Trophoblast cell (in vitro differentiated cells and primary cell): ENCODE results near the gene KCNH8.

Experiments
- DNase-seq, 2 donors: peaks; one replicate each; pipeline ENCODE4 v3.0.0-alpha.2; 2016
- H2AFZ ChIP-seq: 2 replicates; pipeline ENCODE4 v1.6.1; 2013; ENCODE audit warnings: low read length, moderate library complexity, mild to moderate bottlenecking; ENCODE audit not compliant: insufficient read depth, poor library complexity
- H2AK5ac ChIP-seq: 2 replicates; pipeline ENCODE4 v1.6.1; 2013; ENCODE audit warnings: mild to moderate bottlenecking, low read length
- H2BK120ac ChIP-seq: 2 replicates; pipeline ENCODE4 v1.6.1; 2013; ENCODE audit warnings: low read length, mild to moderate bottlenecking, moderate library complexity; ENCODE audit not compliant: insufficient read depth, poor library complexity
- H2BK12ac ChIP-seq: 2 replicates; pipeline ENCODE4 v1.6.1; 2013; ENCODE audit warnings: mild to moderate bottlenecking, low read length, moderate library complexity
- H2BK5ac ChIP-seq: 2 replicates; pipeline ENCODE4 v1.6.1; 2013; ENCODE audit warnings: low read length, low read depth, moderate library complexity, mild to moderate bottlenecking; ENCODE audit not compliant: poor library complexity
- H3K14ac ChIP-seq: 2 replicates; pipeline ENCODE4 v1.6.1; 2013; ENCODE audit warnings: mild to moderate bottlenecking, low read length
- H3K18ac ChIP-seq: 2 replicates; pipeline ENCODE4 v1.6.1; 2013; ENCODE audit warnings: mild to moderate bottlenecking, low read length
- H3K23ac ChIP-seq: 2 replicates; pipeline ENCODE4 v1.6.1; 2013; ENCODE audit warnings: low read length
- H3K27ac ChIP-seq: 2 replicates; pipeline ENCODE4 v1.5.1; 2013; ENCODE audit warnings: low read depth, mild to moderate bottlenecking, inconsistent platforms, low read length, moderate library complexity
- H3K27me3 ChIP-seq: 2 replicates; pipeline ENCODE4 v1.6.1; 2013; ENCODE audit warnings: inconsistent platforms, mild to moderate bottlenecking, low read length, moderate library complexity; ENCODE audit not compliant: insufficient read depth
- H3K36me3 ChIP-seq, 2 experiments: 1 replicate in 1 of 2; 2 replicates in 1 of 2; pipeline ENCODE4 v1.6.1; 2013; ENCODE audit warnings: low read length in 2 of 2, mild to moderate bottlenecking in 2 of 2, moderate library complexity in 1 of 2; ENCODE audit not compliant: insufficient read depth in 2 of 2, control insufficient read depth in 1 of 2
- H3K4ac ChIP-seq: 2 replicates; pipeline ENCODE4 v1.6.1; 2013; ENCODE audit warnings: low read depth, mild to moderate bottlenecking, low read length, moderate library complexity
- H3K4me1 ChIP-seq, 2 experiments: 1 replicate in 1 of 2; 2 replicates in 1 of 2; pipeline ENCODE4 v1.6.1; 2013; ENCODE audit warnings: low read length in 2 of 2, mild to moderate bottlenecking in 2 of 2, moderate library complexity in 1 of 2; ENCODE audit not compliant: insufficient read depth in 2 of 2, control insufficient read depth in 1 of 2
- H3K4me2 ChIP-seq: 2 replicates; pipeline ENCODE4 v1.6.1; 2013; ENCODE audit warnings: inconsistent platforms, mild to moderate bottlenecking, low read length, moderate library complexity
- H3K4me3 ChIP-seq: 2 replicates; pipeline ENCODE4 v1.5.1; 2013; ENCODE audit warnings: mild to moderate bottlenecking, low read depth, low read length, inconsistent platforms
- H3K79me1 ChIP-seq: one replicate; pipeline ENCODE4 v1.6.1; 2013; ENCODE audit warnings: low read length
- H3K79me2 ChIP-seq: 2 replicates; pipeline ENCODE4 v1.6.1; 2013; ENCODE audit warnings: low read length, mild to moderate bottlenecking; ENCODE audit not compliant: control insufficient read depth, insufficient read depth, poor library complexity
- H3K9ac ChIP-seq: 2 replicates; pipeline ENCODE4 v1.6.1; 2013; ENCODE audit warnings: mild to moderate bottlenecking, low read length
- H3K9me3 ChIP-seq: 2 replicates; pipeline ENCODE4 v1.6.1; 2013; ENCODE audit warnings: low read depth, mild to moderate bottlenecking, control low read depth, inconsistent platforms, low read length; ENCODE audit not compliant: insufficient read depth
- H4K12ac ChIP-seq: 2 replicates; pipeline ENCODE4 v1.6.1; 2013; ENCODE audit warnings: low read depth, mild to moderate bottlenecking, low read length, moderate library complexity
- H4K8ac ChIP-seq: 2 replicates; pipeline ENCODE4 v1.6.1; 2013; ENCODE audit warnings: low read depth, mild to moderate bottlenecking, low read length, moderate library complexity
- H4K91ac ChIP-seq: one replicate; pipeline ENCODE4 v1.6.1; 2013; ENCODE audit warnings: low read depth, mild to moderate bottlenecking, low read length, moderate library complexity
- WGBS: extraction: QIAGEN DNeasy Blood & Tissue Kit; methylation state at CpG from one replicate; pipeline ENCODE4 v1.1.7; 2013; ENCODE audit warnings: missing lambda C conversion rate; ENCODE audit not compliant: insufficient read length, insufficient coverage; ENCODE audit errors: extremely low coverage; 5-methylcytosine and 5-hydroxymethylcytosine counted together

The KCNH8 gene

GRCh38 chr3:19254189-19254588, 105.9 kb downstream of the KCNH8 start:
- Histone ChIP-seq H3K36me3 (no peaks in the 10 kb centered on the region), H3K18ac (no peak overlapping the region), H2BK5ac (no peak overlapping the region), H3K4me3 (no peak overlapping the region), H2BK12ac (no peak overlapping the region), H3K4me2 (no peak overlapping the region), H3K27me3 (no peaks in the 10 kb centered on the region), H3K27ac (no peak overlapping the region), H3K23ac (no peak overlapping the region), H2AFZ (no peak overlapping the region), H3K4me1 (no peaks in the 10 kb centered on the region), H3K14ac (no peak overlapping the region), H3K9ac (no peak overlapping the region), H3K79me2 (no peaks in the 10 kb centered on the region), H3K4ac (no peak overlapping the region), H2BK120ac (no peak overlapping the region), H4K8ac (no peak overlapping the region), H2AK5ac (no peak overlapping the region), H4K12ac (no peak overlapping the region), H3K79me1 (no peaks in the 10 kb centered on the region), H4K91ac (no peak overlapping the region), H3K9me3 (no peaks in the 10 kb centered on the region)
- WGBS: no CpG with 5 or more reads among the region's 2 CpGs
- DNase-seq: no peak

- no peak overlapping the region for H2BK120ac ChIP-seq
- no peak overlapping the region for H4K91ac ChIP-seq
- H3K23ac ChIP-seq: no peak overlapping the region
- H4K8ac ChIP-seq: no peak overlapping the region
- no peak overlapping the region for H2AK5ac ChIP-seq
- H3K9me3 ChIP-seq: no peaks in the 10 kb centered on the region
- H2BK12ac ChIP-seq: no peak overlapping the region
- no peaks in the 10 kb centered on the region for H3K79me1 ChIP-seq
- H4K12ac ChIP-seq: no peak overlapping the region
- no CpG with 5 or more reads among the region's 5 CpGs for WGBS
- H3K27me3 ChIP-seq: no peaks in the 10 kb centered on the region
- DNase-seq: no peak
- H2AFZ ChIP-seq: no peak overlapping the region
- no peak overlapping the region for H3K18ac ChIP-seq
- H3K4me2 ChIP-seq: no peak overlapping the region
- H3K79me2 ChIP-seq: no peaks in the 10 kb centered on the region
- H3K4ac ChIP-seq: no peak overlapping the region
- H3K4me3 ChIP-seq: no peak overlapping the region
- no peak overlapping the region for H2BK5ac ChIP-seq
- no peaks in the 10 kb centered on the region for H3K4me1 ChIP-seq
- no peak overlapping the region for H3K27ac ChIP-seq
- H3K36me3 ChIP-seq: no peaks in the 10 kb centered on the region
- no peak overlapping the region for H3K9ac ChIP-seq
- H3K14ac ChIP-seq: no peak overlapping the region
Measured at GRCh38 chr3:19254784-19255338, 106.6 kb downstream of the KCNH8 start.

GRCh38 chr3:19256313-19256712, 108.0 kb downstream of the KCNH8 start:
- Histone ChIP-seq H3K9ac (no peak overlapping the region), H3K4me1 (no peaks in the 10 kb centered on the region), H3K9me3 (no peaks in the 10 kb centered on the region), H3K18ac (no peak overlapping the region), H3K4ac (no peak overlapping the region), H4K8ac (no peak overlapping the region), H3K36me3 (no peaks in the 10 kb centered on the region), H4K12ac (no peak overlapping the region), H3K79me1 (no peaks in the 10 kb centered on the region), H4K91ac (no peak overlapping the region), H2BK12ac (no peak overlapping the region), H3K27me3 (no peaks in the 10 kb centered on the region), H3K79me2 (no peaks in the 10 kb centered on the region), H2BK120ac (no peak overlapping the region), H2AFZ (no peak overlapping the region), H3K4me3 (no peak overlapping the region), H3K14ac (no peak overlapping the region), H2BK5ac (no peak overlapping the region), H2AK5ac (no peak overlapping the region), H3K4me2 (no peak overlapping the region), H3K23ac (no peak overlapping the region), H3K27ac (no peak overlapping the region)
- no CpG with 5 or more reads among the region's 5 CpGs for WGBS
- no peak for DNase-seq

- no peak overlapping the region for H3K4ac ChIP-seq
- no peak overlapping the region for H4K8ac ChIP-seq
- H4K12ac ChIP-seq: no peak overlapping the region
- no peak overlapping the region for H3K27ac ChIP-seq
- H3K23ac ChIP-seq: no peak overlapping the region
- no peak overlapping the region for H3K18ac ChIP-seq
- H3K4me2 ChIP-seq: no peak overlapping the region
- H2BK12ac ChIP-seq: no peak overlapping the region
- H2BK5ac ChIP-seq: no peak overlapping the region
- no peak overlapping the region for H4K91ac ChIP-seq
- no peaks in the 10 kb centered on the region for H3K27me3 ChIP-seq
- H3K4me3 ChIP-seq: no peak overlapping the region
- no peak overlapping the region for H3K14ac ChIP-seq
- H3K9me3 ChIP-seq: no peaks in the 10 kb centered on the region
- DNase-seq: no peak
- H3K79me2 ChIP-seq: no peaks in the 10 kb centered on the region
- H3K36me3 ChIP-seq: no peaks in the 10 kb centered on the region
- no CpG with 5 or more reads among the region's 3 CpGs for WGBS
- no peak overlapping the region for H3K9ac ChIP-seq
- H2AK5ac ChIP-seq: no peak overlapping the region
- no peak overlapping the region for H2BK120ac ChIP-seq
- no peak overlapping the region for H2AFZ ChIP-seq
- H3K4me1 ChIP-seq: no peaks in the 10 kb centered on the region
- H3K79me1 ChIP-seq: no peaks in the 10 kb centered on the region
Measured at GRCh38 chr3:19263606-19264005, 115.3 kb downstream of the KCNH8 start.
